IMR-90 (cell line): Measurements from ENCODE around the gene PNPLA5. TPM values are rescaled to one million over a fixed set of nuclear protein-coding genes. Genes with fewer than 3 reads are reported as not detected.

Experiments
- ATAC-seq: fragments of 200-7000 bp; cut with Tn5 transposase; 2 replicates; pipeline ENCODE4 v1.9.1; 2020; ENCODE audit warnings: low read depth, mild to moderate bottlenecking, moderate library complexity
- BruUV-seq: library from RNA; stranded (reverse); fragments of 400-500 nt; replicated peaks from 2 replicates; lab custom pipeline; 2021; lab: Mats Ljungman, UMichigan
- CTCF ChIA-PET: fragments of 300-600 bp; formaldehyde crosslinking; extraction: SDS; loops from one replicate; lab custom pipeline; 2021; ENCODE audit warnings: antibody characterized with exemption; lab: Yijun Ruan, JAX
- POLR2A ChIA-PET: fragments of 300-600 bp; sonication (Branson Sonifier 250); formaldehyde crosslinking; loops from one replicate; lab custom pipeline; 2022; ENCODE audit warnings: antibody characterized with exemption; ENCODE audit not compliant: unreplicated experiment; lab: Charles Lee
- DNase-seq: peaks from one replicate; pipeline ENCODE4 v3.0.0; 2013
- H2AFZ ChIP-seq: replicated peaks from 2 replicates; pipeline ENCODE3; 2013; ENCODE audit warnings: low read length, mild to moderate bottlenecking; ENCODE audit not compliant: poor library complexity
- H2AK5ac ChIP-seq: 2 replicates; pipeline ENCODE4 v1.6.1; 2013; ENCODE audit warnings: low read depth, low read length, inconsistent platforms
- H2AK9ac ChIP-seq: replicated peaks from 2 replicates; pipeline ENCODE3; 2013; ENCODE audit warnings: mild to moderate bottlenecking, low read depth, low read length, moderate library complexity; ENCODE audit not compliant: poor library complexity
- H2BK120ac ChIP-seq: 2 replicates; pipeline ENCODE4 v1.6.1; 2013; ENCODE audit warnings: low read depth, low read length, inconsistent platforms
- H2BK15ac ChIP-seq: 3 replicates; pipeline ENCODE4 v1.6.1; 2013; ENCODE audit warnings: low read depth, low read length, inconsistent platforms
- H2BK20ac ChIP-seq: 2 replicates; pipeline ENCODE4 v1.6.1; 2013; ENCODE audit warnings: low read depth, mild to moderate bottlenecking, inconsistent platforms, low read length, moderate library complexity
- H2BK5ac ChIP-seq: 2 replicates; pipeline ENCODE4 v1.6.1; 2013; ENCODE audit warnings: mild to moderate bottlenecking, low read depth, low read length, inconsistent platforms; ENCODE audit not compliant: poor library complexity, severe bottlenecking
- H3K14ac ChIP-seq: replicated peaks from 2 replicates; pipeline ENCODE4 v1.6.1; 2013; ENCODE audit warnings: low read depth, low read length, inconsistent platforms
- H3K18ac ChIP-seq: 2 replicates; pipeline ENCODE4 v1.6.1; 2013; ENCODE audit warnings: low read depth, low read length, control low read depth
- H3K23ac ChIP-seq: 2 replicates; pipeline ENCODE4 v1.6.1; 2013; ENCODE audit warnings: low read depth, low read length, inconsistent platforms
- H3K27ac ChIP-seq: 2 replicates; pipeline ENCODE4 v1.5.1; 2013; ENCODE audit warnings: mild to moderate bottlenecking, control low read depth, low read length; ENCODE audit not compliant: insufficient read depth
- H3K27me3 ChIP-seq: 2 replicates; pipeline ENCODE4 v1.6.1; 2013; ENCODE audit warnings: low read length; ENCODE audit not compliant: control insufficient read depth, insufficient read depth
- H3K36me3 ChIP-seq: 2 replicates; pipeline ENCODE4 v1.6.1; 2013; ENCODE audit warnings: low read length, mixed read lengths; ENCODE audit not compliant: control insufficient read depth, insufficient read depth
- H3K4ac ChIP-seq: 2 replicates; pipeline ENCODE4 v1.6.1; 2013; ENCODE audit warnings: low read depth, low read length, inconsistent platforms
- H3K4me1 ChIP-seq: 2 replicates; pipeline ENCODE4 v1.6.1; 2013; ENCODE audit warnings: low read length, mixed read lengths; ENCODE audit not compliant: control insufficient read depth, insufficient read depth
- H3K4me2 ChIP-seq: 2 replicates; pipeline ENCODE4 v1.6.1; 2013; ENCODE audit warnings: low read depth, mild to moderate bottlenecking, control low read depth, low read length, moderate library complexity
- H3K4me3 ChIP-seq: 2 replicates; pipeline ENCODE4 v1.5.1; 2013; ENCODE audit warnings: low read depth, mild to moderate bottlenecking, control low read depth, low read length, moderate library complexity; ENCODE audit not compliant: insufficient read depth
- H3K56ac ChIP-seq: 2 replicates; pipeline ENCODE4 v1.6.1; 2013; ENCODE audit warnings: low read length, inconsistent platforms; ENCODE audit not compliant: insufficient read depth; ENCODE audit errors: extremely low read depth
- H3K79me1 ChIP-seq, 2 experiments: 2 replicates each; pipeline ENCODE4 v1.6.1; 2013; ENCODE audit warnings: low read length in 2 of 2, inconsistent platforms in 1 of 2, low read depth in 1 of 2
- H3K9ac ChIP-seq: 2 replicates; pipeline ENCODE4 v1.6.1; 2013; ENCODE audit warnings: low read depth, low read length, control low read depth
- H3K9me1 ChIP-seq: 2 replicates; pipeline ENCODE4 v1.6.1; 2013; ENCODE audit warnings: low read length, inconsistent platforms; ENCODE audit not compliant: insufficient read depth
- H3K9me3 ChIP-seq: 2 replicates; pipeline ENCODE4 v1.6.1; 2013; ENCODE audit warnings: low read length; ENCODE audit not compliant: control insufficient read depth, insufficient read depth
- H4K20me1 ChIP-seq: 2 replicates; pipeline ENCODE4 v1.6.1; 2013; ENCODE audit warnings: low read length, inconsistent platforms; ENCODE audit not compliant: insufficient read depth
- H4K5ac ChIP-seq: 2 replicates; pipeline ENCODE4 v1.6.1; 2013; ENCODE audit warnings: mild to moderate bottlenecking, low read depth, low read length, control low read depth
- H4K8ac ChIP-seq, 2 experiments: 2 replicates each; pipeline ENCODE4 v1.6.1; 2013; ENCODE audit warnings: low read depth in 2 of 2, low read length in 2 of 2, control low read depth in 1 of 2, inconsistent platforms in 1 of 2
- H4K91ac ChIP-seq: 2 replicates; pipeline ENCODE4 v1.6.1; 2013; ENCODE audit warnings: low read depth, low read length, inconsistent platforms; ENCODE audit not compliant: insufficient read depth
- CEBPB ChIP-seq: IDR thresholded peaks from 2 replicates; pipeline ENCODE4 v1.6.1; 2012; ENCODE audit warnings: low read depth, low read length, improper control_type of control experiment
- CHD1 ChIP-seq: IDR thresholded peaks from 2 replicates; pipeline ENCODE4 v1.6.1; 2012; ENCODE audit warnings: low read depth, low read length, improper control_type of control experiment
- NFE2L2 ChIP-seq: fragments of 150-350 bp; IDR thresholded peaks from 2 replicates; pipeline ENCODE4 v1.6.1; 2016; ENCODE audit warnings: low read depth, mild to moderate bottlenecking, low read length
- WGBS, 2 experiments: methylation state at CpG; one replicate each; pipeline versions ENCODE4 v1.1.5 to v1.1.7; 2013; ENCODE audit warnings: missing lambda C conversion rate in 2 of 2; ENCODE audit not compliant: insufficient read length in 1 of 2; ENCODE audit errors: extremely low coverage in 2 of 2; 5-methylcytosine and 5-hydroxymethylcytosine counted together
- dilution Hi-C: fragments of 300-500 bp; cut with HindIII; formaldehyde crosslinking; loops from one replicate; pipeline ENCODE4 v1.14.3; 2018; ENCODE audit warnings: low sequenced_read_pairs; ENCODE audit not compliant: unreplicated experiment
- in situ Hi-C: fragments of 300-500 bp; cut with MboI; formaldehyde crosslinking; loops from 3 replicates; pipeline ENCODE4 v1.14.3; 2019; ENCODE audit warnings: low sequenced_read_pairs, inconsistent platforms, mixed read lengths
- intact Hi-C: fragments of 100-400 bp; cut with micrococcal nuclease; formaldehyde crosslinking; loops from 2 replicates; pipeline ENCODE4 v1.10.0; 2022
- polyA plus RNA-seq, 3 experiments: library from polyadenylated mRNA; depleted of rRNA; stranded (reverse); fragments of >200 nt; gene quantifications; 2 replicates each; pipeline ENCODE4 v1.2.3, GENCODE V29; 2012; ENCODE audit warnings: low replicate concordance in 1 of 3
- total RNA-seq: library from RNA; depleted of rRNA; stranded (reverse); fragments of >200 nt; gene quantifications from 2 replicates; pipeline ENCODE4 v1.2.3, GENCODE V29; 2012

Gene PNPLA5
- total and polyA plus RNA-seq, 2 of the 4 experiments (the other 2 are of a cell fraction), result 0.18 to 0.44 TPM

GRCh38 chr22:43879901-43880540 is 11.8 kb downstream of the PNPLA5 start:
- H3K4me1 ChIP-seq, result no peaks in the 10 kb centered on the region
- no peaks in the 10 kb centered on the region for H3K36me3 ChIP-seq
- no peak overlapping the region for H3K9ac ChIP-seq
- BruUV-seq, result no TSS peak
- TF ChIP-seq NFE2L2 (no peak), CHD1 (no peak), CEBPB (no peak)
- no CpG with 5 or more reads among the region's 14 CpGs for WGBS, 2 experiments
- no peak overlapping the region for H2BK15ac ChIP-seq
- H3K23ac ChIP-seq, result no peak overlapping the region
- H3K9me3 ChIP-seq, result no peaks in the 10 kb centered on the region; the same call in 1 of the 2 replicates
- ATAC-seq (no peak), DNase-seq (no peak)
- no peak overlapping the region for H2BK5ac ChIP-seq
- no peaks in the 10 kb centered on the region for H3K79me1 ChIP-seq
- no peaks in the 10 kb centered on the region for H4K20me1 ChIP-seq
- H3K27ac ChIP-seq, result no peak overlapping the region
- no peak overlapping the region for H4K5ac ChIP-seq
- peaks cover 20% of the 10 kb centered on the region for H3K27me3 ChIP-seq
- ChIA-PET CTCF (no interaction called here), POLR2A (no interaction called here)
- H3K56ac ChIP-seq, result no peak overlapping the region
- no peak overlapping the region for H2AK9ac ChIP-seq
- no peak overlapping the region for H2AK5ac ChIP-seq
- H2BK120ac ChIP-seq, result no peak overlapping the region
- no peak overlapping the region for H3K18ac ChIP-seq
- H3K4me2 ChIP-seq, result no peak overlapping the region
- dilution Hi-C loops (no loop called here), intact Hi-C loops (loop anchor here (5.0 kb wide), 1 partner anchor 67 kb away; no protein-coding TSS in a partner anchor), in situ Hi-C loops (no loop called here)
- no peak overlapping the region for H4K91ac ChIP-seq
- no peak overlapping the region for H2BK20ac ChIP-seq
- H2AFZ ChIP-seq, result no peak overlapping the region
- no peak overlapping the region for H3K4ac ChIP-seq
- H4K8ac ChIP-seq, result no peak overlapping the region
- no peak overlapping the region for H3K14ac ChIP-seq
- H3K4me3 ChIP-seq, result no peak overlapping the region
- no peaks in the 10 kb centered on the region for H3K9me1 ChIP-seq
